ENCODE measurements around the gene UBE2J2. TPM values are rescaled to one million over a fixed set of nuclear protein-coding genes. Genes with fewer than 3 reads are reported as not detected.

UBE2J2 gene
- total and polyA plus RNA-seq, 2 of the 13 experiments (the other 11 are each of a cell fraction or from before 2014, with no cell fraction given): 25.4 to 29.4 TPM

DNA sequence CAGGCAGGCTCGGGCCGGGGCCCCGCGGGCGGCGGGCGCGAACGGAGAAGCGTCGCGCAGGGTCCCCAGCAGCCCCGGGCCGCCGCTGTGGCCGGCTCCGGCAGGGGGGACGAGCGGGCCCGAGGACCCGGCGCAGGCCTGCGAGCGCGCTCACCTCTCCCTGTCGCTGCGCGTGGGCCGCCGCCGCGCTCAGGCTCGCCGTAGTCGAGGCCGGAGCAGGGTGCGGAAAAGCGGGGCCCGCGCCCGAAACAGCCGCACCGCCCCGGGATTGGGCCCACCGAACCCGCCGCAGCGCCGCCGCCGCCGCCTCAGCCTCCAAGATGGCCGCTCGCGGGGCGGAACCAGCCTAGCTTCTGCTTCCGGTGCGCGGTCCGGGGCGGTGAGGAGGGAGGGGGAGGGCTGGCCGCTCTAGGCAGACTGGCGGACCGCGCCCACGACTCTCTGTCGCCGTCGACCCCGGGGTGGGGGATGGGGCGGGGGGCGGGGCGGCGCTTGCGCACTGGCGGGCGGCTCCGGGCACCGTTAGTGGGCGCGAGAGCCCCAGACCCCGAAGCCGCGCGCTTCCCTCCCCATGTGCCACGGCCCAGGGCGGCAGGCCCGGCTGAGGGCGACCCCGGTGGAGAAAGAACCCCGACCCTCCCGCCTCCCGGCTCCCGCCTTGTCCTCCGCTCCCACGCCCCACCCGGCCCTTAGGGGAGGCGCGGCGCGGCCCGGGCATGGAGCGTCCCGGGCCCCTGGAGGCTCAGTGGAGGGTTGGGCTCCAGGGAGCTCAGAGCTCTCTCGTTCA lies at the start of gene UBE2J2 (continued):
- no peak for TF ChIP-seq SNAPC4 (CRISPR knock-in tag; IDR thresholded peaks at IDR 0.05)
- no peak for TF ChIP-seq ZKSCAN5 (CRISPR knock-in tag; IDR thresholded peaks at IDR 0.05)
- no peak for TF ChIP-seq REL (CRISPR knock-in tag; conservative IDR thresholded peaks at IDR 0.05)
- no peak for TF ChIP-seq ZNF598 (CRISPR knock-in tag; IDR thresholded peaks at IDR 0.05; ENCODE audit: borderline replicate concordance)
- 0 out of 2 replicates have a peak, but pooled peaks have one; percentile 20 for TF ChIP-seq ZNF235 (CRISPR knock-in tag; IDR thresholded peaks at IDR 0.05; ENCODE audit: borderline replicate concordance)
- no peak for TF ChIP-seq CREM (IDR thresholded peaks at IDR 0.05)
- TF ChIP-seq CREM (CRISPR knock-in tag; IDR thresholded peaks at IDR 0.05): no peak
- no peak for TF ChIP-seq ZSCAN12 (CRISPR knock-in tag; IDR thresholded peaks at IDR 0.05)
- peak; percentile 78 for TF ChIP-seq SP2 (CRISPR knock-in tag; IDR thresholded peaks at IDR 0.05)
- peak; percentile 72; the same call in 1 of the 2 replicates for TF ChIP-seq TFDP1 (CRISPR knock-in tag; IDR thresholded peaks at IDR 0.05; ENCODE audit: borderline replicate concordance)
- TF ChIP-seq SRF (IDR thresholded peaks at IDR 0.05; ENCODE audit: low read depth, low read length): no peak
- TF ChIP-seq NFKB2 (CRISPR knock-in tag; IDR thresholded peaks at IDR 0.05; ENCODE audit: borderline replicate concordance): peak; percentile 59; the same call in 1 of the 2 replicates
- no peak for TF ChIP-seq ZNF782 (CRISPR knock-in tag; IDR thresholded peaks at IDR 0.05; ENCODE audit: borderline replicate concordance)
- TF ChIP-seq DZIP1 (CRISPR knock-in tag; IDR thresholded peaks at IDR 0.05): no peak
- TF ChIP-seq AGO1 (IDR thresholded peaks at IDR 0.05; ENCODE audit: low read depth, low read length, poor library complexity, severe bottlenecking): no peak
- no peak for TF ChIP-seq ZNF451 (CRISPR knock-in tag; IDR thresholded peaks at IDR 0.05)
- TF ChIP-seq ZNF292 (CRISPR knock-in tag; IDR thresholded peaks at IDR 0.05; ENCODE audit: borderline replicate concordance, low read depth): no peak
- no peak for TF ChIP-seq KLF11 (CRISPR knock-in tag; IDR thresholded peaks at IDR 0.05)
- no peak for TF ChIP-seq IKZF4 (CRISPR knock-in tag; IDR thresholded peaks at IDR 0.05; ENCODE audit: borderline replicate concordance, low read depth, not compliant biosample characterization)

Data from HepG2 (cell line).